Activated effector memory CD4-positive, alpha-beta T cell treated with anti-CD3 and anti-CD28 coated beads, Interleukin-2, amount 50 U/mL, for 16 hours (primary cell): Measurements from ENCODE around the gene NFASC.

ENCODE experiments used
- DNase-seq: peaks from one replicate; pipeline ENCODE4 v3.0.0-alpha.2; 2020

The NFASC gene

GRCh38 chr1:205015241-205015640, 144.6 kb downstream of the NFASC start:
- DNase-seq: no peak

- DNase-seq: no peak
These were observed 145.4 kb downstream of the NFASC start for GRCh38 chr1:205016075-205016474.

GRCh38 chr1:205016584-205016983, 145.9 kb downstream of the NFASC start:
- no peak for DNase-seq

GRCh38 chr1:205017001-205017400, 146.3 kb downstream of the NFASC start:
- no peak for DNase-seq

- DNase-seq: no peak
These were observed 147.1 kb downstream of the NFASC start for GRCh38 chr1:205017766-205018165.

GRCh38 chr1:205018381-205018780, 147.7 kb downstream of the NFASC start:
- DNase-seq: no peak

GRCh38 chr1:205020466-205020865, 149.8 kb downstream of the NFASC start:
- no peak for DNase-seq

- no peak for DNase-seq
These were observed 154.0 kb downstream of the NFASC start for GRCh38 chr1:205024679-205025078.

- DNase-seq: no peak
These were observed 154.6 kb downstream of the NFASC start for GRCh38 chr1:205025239-205025638.

- no peak for DNase-seq
These were observed 155.5 kb downstream of the NFASC start for GRCh38 chr1:205026181-205026580.

GRCh38 chr1:205028390-205028789, 157.7 kb downstream of the NFASC start:
- no peak for DNase-seq

- DNase-seq: no peak
These were observed 158.3 kb downstream of the NFASC start for GRCh38 chr1:205028924-205029323.

- DNase-seq: no peak
These were observed 159.6 kb downstream of the NFASC start for GRCh38 chr1:205030241-205030640.

- DNase-seq: no peak
These were observed 160.2 kb downstream of the NFASC start for GRCh38 chr1:205030896-205031295.

- DNase-seq: no peak
These were observed 161.8 kb downstream of the NFASC start for GRCh38 chr1:205032508-205032907.

- no peak for DNase-seq
These were observed 166.9 kb downstream of the NFASC start for GRCh38 chr1:205037539-205037938.

- no peak for DNase-seq
These were observed 167.6 kb downstream of the NFASC start for GRCh38 chr1:205038132-205038786.

GRCh38 chr1:205041001-205041715, 170.5 kb downstream of the NFASC start:
- no peak for DNase-seq

GRCh38 chr1:205041998-205042910, 171.6 kb downstream of the NFASC start:
- no peak for DNase-seq

GRCh38 chr1:205042911-205043806, 172.5 kb downstream of the NFASC start, which contains the start of gene CNTN2:
Gene CNTN2, plus strand, starts transcription at chr1:205043212. Its CDS starts 9,974 bp downstream, at chr1:205053186.
- DNase-seq: no peak

GRCh38 chr1:205043866-205044265, 173.2 kb downstream of the NFASC start:
- no peak for DNase-seq

GRCh38 chr1:205044741-205045140, 174.1 kb downstream of the NFASC start:
- DNase-seq: no peak
